HG03575 (cell line): ENCODE data around the gene MEIG1.
"Not testable (repeated sequence)": the region's sequence is repeated elsewhere in the genome, so short reads cannot be mapped to it uniquely, and the experiment has no call there.

Experiments used
- ATAC-seq: cut with Tn5 transposase; IDR thresholded peaks from one replicate; pipeline ENCODE4 v1.9.1; 2021; ENCODE audit not compliant: unreplicated experiment, insufficient number of reproducible peaks, low FRiP score; ENCODE audit errors: extremely low read depth

MEIG1 gene

GRCh38 chr10:14959221-14960057 lies at the start of gene MEIG1:
MEIG1 (plus strand) TSS chr10:14959388; CDS start chr10:14966469, 7,081 bp downstream.
- peak; percentile 29 for ATAC-seq

GRCh38 chr10:14910953-14911352 lies 48.2 kb upstream of the MEIG1 start:
- ATAC-seq = no peak

- ATAC-seq = no peak
Observed at GRCh38 chr10:14911801-14912200, 47.4 kb upstream of the MEIG1 start.

GRCh38 chr10:14916600-14916999 lies 42.6 kb upstream of the MEIG1 start:
- no peak for ATAC-seq

GRCh38 chr10:14917827-14918226 lies 41.4 kb upstream of the MEIG1 start:
- ATAC-seq = no peak

GRCh38 chr10:14918964-14919363 lies 40.2 kb upstream of the MEIG1 start:
- ATAC-seq = no peak

GRCh38 chr10:14924013-14924412 lies 35.2 kb upstream of the MEIG1 start:
- no peak for ATAC-seq

- no peak for ATAC-seq
Observed at GRCh38 chr10:14925268-14925667, 33.9 kb upstream of the MEIG1 start.

- no peak for ATAC-seq
Observed at GRCh38 chr10:14926061-14926470, 33.1 kb upstream of the MEIG1 start.

GRCh38 chr10:14926722-14927416 lies 32.3 kb upstream of the MEIG1 start:
- peak; percentile 92 for ATAC-seq

GRCh38 chr10:14930610-14931009 lies 28.6 kb upstream of the MEIG1 start:
- no peak for ATAC-seq

- ATAC-seq = no peak
Observed at GRCh38 chr10:14936584-14936983, 22.6 kb upstream of the MEIG1 start.

- ATAC-seq = not testable (repeated sequence)
Observed at GRCh38 chr10:14938971-14939370, 20.2 kb upstream of the MEIG1 start.

- ATAC-seq = not testable (repeated sequence)
Observed at GRCh38 chr10:14942147-14942949, 16.8 kb upstream of the MEIG1 start.

GRCh38 chr10:14942950-14943338 lies 16.2 kb upstream of the MEIG1 start:
- ATAC-seq = not testable (repeated sequence)

- no peak for ATAC-seq
Observed at GRCh38 chr10:14945108-14945507, 14.1 kb upstream of the MEIG1 start.

GRCh38 chr10:14947268-14947667 lies 11.9 kb upstream of the MEIG1 start:
- no peak for ATAC-seq

- no peak for ATAC-seq
Observed at GRCh38 chr10:14949291-14949690, 9.9 kb upstream of the MEIG1 start.

- ATAC-seq = no peak
Observed at GRCh38 chr10:14952851-14953423, 6.3 kb upstream of the MEIG1 start.
